OCI-LY7 (cell line): ENCODE data around the gene VASH1. TPM values are rescaled to one million over a fixed set of nuclear protein-coding genes. Genes with fewer than 3 reads are reported as not detected.

Experiments used
- BruUV-seq: library from RNA; stranded (reverse); fragments of 400-500 nt; replicated peaks from 2 replicates; lab custom pipeline; 2021; lab: Mats Ljungman, UMichigan
- CTCF ChIA-PET: fragments of 300-600 bp; sonication (Branson Sonifier 250); formaldehyde crosslinking; loops from one replicate; lab custom pipeline; 2022; ENCODE audit warnings: antibody characterized with exemption; ENCODE audit not compliant: unreplicated experiment; lab: Charles Lee
- POLR2A ChIA-PET: fragments of 300-600 bp; sonication (Branson Sonifier 250); formaldehyde crosslinking; loops from one replicate; lab custom pipeline; 2022; ENCODE audit warnings: antibody characterized with exemption; lab: Charles Lee
- DNase-seq: peaks from one replicate; pipeline ENCODE4 v3.0.0-alpha.2; 2015; ENCODE audit warnings: low spot score
- H2AFZ ChIP-seq: fragments of 200-600 bp; sonication (generic), shearing (Covaris generic); 2 replicates; pipeline ENCODE4 v1.6.1; 2014; ENCODE audit warnings: mild to moderate bottlenecking, antibody characterized with exemption, low read length, moderate library complexity
- H3K27ac ChIP-seq: fragments of 200-600 bp; sonication (generic); 2 replicates; pipeline ENCODE4 v1.5.1; 2014; ENCODE audit warnings: mixed run types, low read depth, mild to moderate bottlenecking, moderate library complexity, low read length, inconsistent platforms; ENCODE audit not compliant: poor library complexity, severe bottlenecking
- H3K36me3 ChIP-seq: fragments of 200-600 bp; sonication (generic); 2 replicates; pipeline ENCODE4 v1.6.1; 2014; ENCODE audit warnings: mild to moderate bottlenecking, antibody characterized with exemption, low read length, moderate library complexity, mixed read lengths; ENCODE audit not compliant: insufficient read depth
- H3K4me1 ChIP-seq: fragments of 200-600 bp; sonication (generic); 2 replicates; pipeline ENCODE4 v1.5.1; 2014; ENCODE audit warnings: mild to moderate bottlenecking, low read length; ENCODE audit not compliant: insufficient read depth, poor library complexity, severe bottlenecking
- H3K4me2 ChIP-seq: fragments of 200-600 bp; sonication (generic); 2 replicates; pipeline ENCODE4 v1.6.1; 2014; ENCODE audit warnings: mild to moderate bottlenecking, low read length
- H3K4me3 ChIP-seq: fragments of 200-600 bp; sonication (generic); 2 replicates; pipeline ENCODE4 v1.5.1; 2014; ENCODE audit warnings: mild to moderate bottlenecking, low read depth, low read length; ENCODE audit not compliant: poor library complexity, severe bottlenecking
- H3K79me2 ChIP-seq: fragments of 200-600 bp; sonication (generic); 2 replicates; pipeline ENCODE4 v1.6.1; 2016; ENCODE audit warnings: low read depth, mild to moderate bottlenecking, low read length, moderate library complexity, mixed read lengths; ENCODE audit not compliant: insufficient read depth
- H3K9me2 ChIP-seq: fragments of 200-600 bp; sonication (generic); 2 replicates; pipeline ENCODE4 v1.6.1; 2016; ENCODE audit warnings: mild to moderate bottlenecking, low read length, mixed read lengths; ENCODE audit not compliant: insufficient read depth
- H3K9me3 ChIP-seq: fragments of 200-600 bp; sonication (generic); 2 replicates; pipeline ENCODE4 v1.6.1; 2014; ENCODE audit warnings: mild to moderate bottlenecking, mixed run types, low read length, mixed read lengths
- H4K20me1 ChIP-seq: fragments of 200-600 bp; sonication (generic); 2 replicates; pipeline ENCODE4 v1.6.1; 2014; ENCODE audit warnings: mild to moderate bottlenecking, antibody characterized with exemption, low read length, moderate library complexity, mixed read lengths; ENCODE audit not compliant: insufficient read depth
- CTCF ChIP-seq: fragments of 200-600 bp; sonication (generic); conservative IDR thresholded peaks from 2 replicates; pipeline ENCODE4 v1.5.1; 2014; ENCODE audit warnings: mild to moderate bottlenecking, antibody characterized with exemption, low read length, moderate library complexity, mixed read lengths
- EZH2phosphoT487 ChIP-seq: fragments of 200-600 bp; sonication (generic); IDR thresholded peaks from 2 replicates; pipeline ENCODE4 v1.6.1; 2018; ENCODE audit warnings: low read depth, borderline replicate concordance, mild to moderate bottlenecking, mixed run types, antibody characterized with exemption, low read length, moderate library complexity, mixed read lengths
- intact Hi-C: fragments of 100-400 bp; cut with micrococcal nuclease; formaldehyde crosslinking; loops from one replicate; pipeline ENCODE4 v1.10.0; 2022; ENCODE audit not compliant: unreplicated experiment
- total RNA-seq, 2 experiments: library from RNA; depleted of rRNA in 1 of 2; stranded (reverse); fragments of >200 nt in 1 of 2; shearing (Covaris generic) in 1 of 2; gene quantifications; 2 replicates each; pipeline ENCODE4 v1.2.3, GENCODE V29; 2014 to 2022

VASH1 gene
- total RNA-seq, 2 experiments from 2014 or later, result not detected

DNA sequence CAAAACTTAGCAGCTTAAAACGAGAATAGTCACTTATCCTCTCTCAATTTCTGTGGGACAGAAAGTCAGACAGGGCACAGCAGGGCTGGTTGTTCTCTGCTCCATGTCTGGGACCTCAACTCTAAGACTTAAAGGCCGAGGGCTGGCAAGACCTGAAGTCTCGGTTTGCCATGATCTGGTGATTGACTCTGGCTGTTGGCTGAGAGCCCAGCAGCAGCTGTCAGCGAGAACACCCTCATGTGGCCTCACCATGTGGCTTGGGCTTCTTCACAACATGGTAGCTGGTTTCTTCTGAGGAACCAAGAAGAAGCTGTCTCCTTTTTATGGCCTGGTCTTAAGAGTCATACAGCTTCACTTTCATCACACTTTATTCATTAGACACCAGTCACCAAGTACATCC lies 1.7 kb upstream of the VASH1 start:
- POLR2A ChIA-PET, result no interaction called here
- H3K9me2 ChIP-seq, result no peaks in the 10 kb centered on the region
- no peak for TF ChIP-seq CTCF
- no peaks in the 10 kb centered on the region for H3K9me3 ChIP-seq
- H4K20me1 ChIP-seq, result no peaks in the 10 kb centered on the region
- intact Hi-C loops, result no loop called here
- CTCF ChIA-PET, result no interaction called here
- H3K79me2 ChIP-seq, result no peaks in the 10 kb centered on the region
- H3K27ac ChIP-seq, result no peak overlapping the region
- DNase-seq, result no peak
- H2AFZ ChIP-seq, result no peak overlapping the region
- no peak overlapping the region for H3K4me2 ChIP-seq
- no peaks in the 10 kb centered on the region for H3K4me1 ChIP-seq
- no TSS peak for BruUV-seq
- no peaks in the 10 kb centered on the region for H3K36me3 ChIP-seq
- H3K4me3 ChIP-seq, result no peak overlapping the region

DNA sequence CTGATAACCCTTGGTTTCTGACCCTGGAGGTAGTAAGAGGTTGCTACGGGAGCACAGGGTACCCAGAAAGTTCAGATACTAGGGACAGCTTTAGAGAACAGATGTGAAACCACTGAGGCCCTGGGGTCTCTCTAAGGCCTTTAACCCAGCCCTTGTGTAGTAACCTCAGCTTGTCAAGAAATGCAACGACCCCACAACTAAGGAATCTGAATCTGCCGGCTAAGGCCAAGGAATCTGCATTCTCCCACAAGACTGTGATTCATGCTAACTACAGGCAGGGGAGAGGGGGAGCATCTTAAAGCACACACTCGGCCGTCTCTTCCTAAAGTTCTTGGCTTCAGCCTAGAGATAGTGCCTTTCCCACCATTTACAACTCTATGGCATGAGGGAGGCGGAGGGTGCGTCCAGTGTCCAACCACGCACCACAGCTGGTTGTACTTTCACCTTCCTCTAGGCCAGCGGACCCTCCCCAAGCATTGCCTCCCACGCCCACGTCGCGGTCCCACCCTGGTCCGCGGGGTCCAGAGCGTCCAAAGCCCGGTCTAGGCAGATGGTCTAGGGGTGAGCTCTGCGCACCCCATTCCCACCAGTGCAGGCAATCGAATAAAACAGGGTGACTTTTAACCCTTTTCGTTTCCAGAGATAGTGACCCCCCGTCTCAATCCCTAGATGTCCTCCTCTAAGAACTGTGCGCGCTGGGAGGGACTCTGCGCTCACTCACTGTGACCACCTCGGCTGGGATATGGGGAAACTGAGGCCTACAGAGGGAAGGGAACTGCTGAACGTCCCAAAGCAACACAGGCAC lies 735 bp upstream of the VASH1 start:
- Histone ChIP-seq H3K36me3 (no peaks in the 10 kb centered on the region), H3K4me3 (no peak overlapping the region), H3K79me2 (no peaks in the 10 kb centered on the region), H3K27ac (no peak overlapping the region), H3K4me2 (no peak overlapping the region), H3K4me1 (no peaks in the 10 kb centered on the region), H2AFZ (no peak overlapping the region), H3K9me2 (no peaks in the 10 kb centered on the region), H4K20me1 (no peaks in the 10 kb centered on the region), H3K9me3 (no peaks in the 10 kb centered on the region)
- no TSS peak for BruUV-seq
- POLR2A ChIA-PET, result no interaction called here
- TF ChIP-seq CTCF (no peak), EZH2phosphoT487 (no peak)
- CTCF ChIA-PET, result no interaction called here
- DNase-seq, result no peak
- intact Hi-C loops, result no loop called here

DNA sequence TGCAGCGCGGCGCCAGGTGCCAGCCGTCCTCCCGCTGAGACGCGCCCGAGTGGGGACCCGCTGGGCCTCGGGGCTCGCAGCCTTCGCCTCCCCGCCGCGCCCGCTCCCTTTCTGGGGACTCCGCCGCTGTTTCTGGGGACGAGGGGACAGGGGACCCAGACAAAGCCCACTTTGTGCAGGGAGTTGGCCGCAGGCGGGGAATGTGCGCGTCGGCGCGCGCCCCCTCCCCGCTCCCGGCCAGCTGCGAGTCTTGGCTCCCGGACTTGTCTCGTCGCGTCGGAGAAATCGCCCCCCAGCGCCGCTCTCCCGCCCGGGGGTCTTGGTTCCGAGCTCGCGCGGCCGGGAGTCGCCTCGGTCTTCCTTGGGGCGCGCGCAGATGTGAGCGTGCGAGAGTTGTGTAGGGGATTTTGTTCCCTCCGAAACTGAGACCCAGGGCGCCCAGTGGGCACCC lies 717 bp downstream of the VASH1 start:
- Histone ChIP-seq H2AFZ (no peak overlapping the region), H3K79me2 (no peaks in the 10 kb centered on the region), H3K4me1 (no peaks in the 10 kb centered on the region), H3K4me3 (no peak overlapping the region), H3K36me3 (no peaks in the 10 kb centered on the region), H3K9me2 (no peaks in the 10 kb centered on the region), H4K20me1 (no peaks in the 10 kb centered on the region), H3K27ac (no peak overlapping the region), H3K9me3 (no peaks in the 10 kb centered on the region), H3K4me2 (no peak overlapping the region)
- DNase-seq, result no peak
- no TSS peak for BruUV-seq
- CTCF ChIA-PET, result no interaction called here
- intact Hi-C loops, result no loop called here
- POLR2A ChIA-PET, result no interaction called here
- TF ChIP-seq CTCF (no peak), EZH2phosphoT487 (no peak)
